Upper lobe of right lung (tissue), 1 donor: Measurements from ENCODE around the gene GLG1. TPM values are rescaled to one million over a fixed set of nuclear protein-coding genes. Genes with fewer than 3 reads are reported as not detected.

Source experiments
- ATAC-seq: fragments of 200-7000 bp; cut with Tn5 transposase; one replicate; pipeline ENCODE4 v1.9.1; 2020; ENCODE audit warnings: mild to moderate bottlenecking, moderate library complexity
- DNase-seq: peaks from one replicate; pipeline ENCODE4 v3.0.0-alpha.2; 2020
- H3K27ac ChIP-seq: fragments of 200-600 bp; one replicate; pipeline ENCODE4 v1.8.0; 2022
- H3K27me3 ChIP-seq: fragments of 200-600 bp; one replicate; pipeline ENCODE4 v1.8.0; 2022; ENCODE audit warnings: mild to moderate bottlenecking
- H3K36me3 ChIP-seq: fragments of 200-600 bp; one replicate; pipeline ENCODE4 v1.8.0; 2022
- H3K4me1 ChIP-seq: fragments of 200-600 bp; one replicate; pipeline ENCODE4 v1.8.0; 2022
- H3K4me3 ChIP-seq: fragments of 200-600 bp; one replicate; pipeline ENCODE4 v1.8.0; 2022; ENCODE audit warnings: mild to moderate bottlenecking
- H3K9me3 ChIP-seq: fragments of 200-600 bp; one replicate; pipeline ENCODE4 v1.8.0; 2022
- CTCF ChIP-seq: fragments of 200-600 bp; IDR thresholded peaks from one replicate; pipeline ENCODE4 v1.8.0; 2022; ENCODE audit warnings: antibody characterized with exemption
- intact Hi-C: fragments of 100-400 bp; cut with DNase I; formaldehyde crosslinking; loops from one replicate; pipeline ENCODE4 v1.11.0; 2022
- total RNA-seq: library from RNA; stranded (reverse); fragmentation: NEBNext Ultra II Directional; extraction: Animal tissue kit (Norgen Biotek cat#: 25700); gene quantifications from one replicate; pipeline ENCODE4 v1.2.1, GENCODE V29; 2021
- donor health status: DM: no; HTN: yes; CAD: no; lungs with severe emphysema.

GLG1 gene
- total RNA-seq, 1 donor from 2014 or later: 112 TPM

GRCh38 chr16:74649839-74650504 is 43.1 kb upstream of the GLG1 start:
- Histone ChIP-seq H3K4me3 (no peak overlapping the region), H3K27me3 (no peaks in the 10 kb centered on the region), H3K36me3 (peaks cover 55% of the 10 kb centered on the region), H3K4me1 (peaks cover 5% of the 10 kb centered on the region), H3K9me3 (no peaks in the 10 kb centered on the region), H3K27ac (no peak overlapping the region)
- no peak for ATAC-seq
- DNase-seq: no peak
- intact Hi-C loops: no loop called here
- no peak for TF ChIP-seq CTCF

- TF ChIP-seq CTCF: no peak
- Histone ChIP-seq H3K27ac (no peak overlapping the region), H3K4me3 (no peak overlapping the region), H3K4me1 (no peaks in the 10 kb centered on the region), H3K9me3 (no peaks in the 10 kb centered on the region), H3K27me3 (no peaks in the 10 kb centered on the region), H3K36me3 (peaks cover 91% of the 10 kb centered on the region)
- intact Hi-C loops: no loop called here
- no peak for ATAC-seq
- DNase-seq: no peak
These were observed 35.1 kb upstream of the GLG1 start for GRCh38 chr16:74641969-74642368.

DNA sequence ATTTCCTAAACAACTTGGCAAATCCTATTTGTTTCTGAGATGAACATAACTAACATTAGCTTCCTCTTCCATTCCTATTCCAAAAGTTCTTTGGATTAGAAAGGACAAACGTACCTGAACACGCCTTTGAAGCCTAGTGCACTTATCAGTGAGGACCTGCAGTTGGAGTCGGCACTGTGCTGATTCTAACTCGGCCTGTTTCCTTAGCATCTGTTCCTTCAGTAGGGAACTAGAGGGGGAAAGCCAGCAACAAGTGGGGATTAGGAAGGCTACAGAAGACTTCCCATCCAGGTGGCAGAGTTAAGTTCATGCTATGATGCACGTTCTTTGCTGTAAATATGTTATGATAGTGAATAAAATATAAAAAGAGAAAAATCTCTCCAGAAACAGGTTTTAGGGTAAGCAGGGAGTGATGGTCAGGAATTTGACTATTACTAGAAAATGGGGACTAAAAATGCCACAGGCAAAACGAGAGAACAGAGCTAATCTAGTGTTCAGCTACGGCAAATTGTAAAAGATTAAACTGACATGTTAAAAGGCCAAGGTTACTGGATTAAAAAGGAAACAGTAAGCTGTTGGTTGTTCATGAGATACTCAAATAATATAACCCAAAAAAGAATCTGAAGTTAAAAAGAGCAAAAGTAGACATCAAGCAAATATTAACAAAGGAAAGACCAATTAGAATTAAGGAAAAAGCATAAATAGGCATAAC is 31.0 kb upstream of the GLG1 start:
- H3K27me3 ChIP-seq: no peaks in the 10 kb centered on the region
- no peaks in the 10 kb centered on the region for H3K9me3 ChIP-seq
- DNase-seq (no peak), ATAC-seq (no peak)
- no peak for TF ChIP-seq CTCF
- H3K27ac ChIP-seq: no peak overlapping the region
- H3K36me3 ChIP-seq: peaks cover 97% of the 10 kb centered on the region
- intact Hi-C loops: no loop called here
- H3K4me3 ChIP-seq: no peak overlapping the region
- H3K4me1 ChIP-seq: no peaks in the 10 kb centered on the region

GRCh38 chr16:74635303-74635702 is 28.4 kb upstream of the GLG1 start:
- Histone ChIP-seq H3K27me3 (no peaks in the 10 kb centered on the region), H3K4me3 (no peak overlapping the region), H3K4me1 (no peaks in the 10 kb centered on the region), H3K9me3 (no peaks in the 10 kb centered on the region), H3K36me3 (peaks cover 98% of the 10 kb centered on the region), H3K27ac (no peak overlapping the region)
- no peak for TF ChIP-seq CTCF
- ATAC-seq (peak; percentile 35), DNase-seq (no peak)
- intact Hi-C loops: no loop called here

- no peak overlapping the region for H3K27ac ChIP-seq
- intact Hi-C loops: no loop called here
- ATAC-seq (peak; percentile 51), DNase-seq (peak; percentile 23)
- H3K36me3 ChIP-seq: peaks cover 96% of the 10 kb centered on the region
- H3K9me3 ChIP-seq: no peaks in the 10 kb centered on the region
- no peak for TF ChIP-seq CTCF
- H3K4me3 ChIP-seq: no peak overlapping the region
- H3K27me3 ChIP-seq: no peaks in the 10 kb centered on the region
- H3K4me1 ChIP-seq: no peaks in the 10 kb centered on the region
These were observed 26.8 kb upstream of the GLG1 start for GRCh38 chr16:74633686-74634085.
